Activated naive CD4-positive, alpha-beta T cell treated with anti-CD3 and anti-CD28 coated beads for 36 hours (primary cell): ENCODE results near the gene DDAH2. TPM values are rescaled to one million over a fixed set of nuclear protein-coding genes. Genes with fewer than 3 reads are reported as not detected.

ENCODE experiments used
- CTCF ChIA-PET: fragments of 350-600 bp; sonication (Branson Sonifier 250); formaldehyde crosslinking; loops from one replicate; lab custom pipeline; 2021; ENCODE audit warnings: antibody characterized with exemption; lab: Charles Lee
- DNase-seq: peaks from one replicate; pipeline ENCODE4 v3.0.0-alpha.2; 2020
- H3K27ac Mint-ChIP-seq: one replicate; pipeline ENCODE4 v1.8.0; 2021; ENCODE audit warnings: mild to moderate bottlenecking, mixed read lengths
- H3K27me3 Mint-ChIP-seq: one replicate; pipeline ENCODE4 v1.8.0; 2021; ENCODE audit warnings: low read depth, mixed read lengths
- H3K36me3 Mint-ChIP-seq: one replicate; pipeline ENCODE4 v1.8.0; 2021; ENCODE audit warnings: low read depth, mixed read lengths
- H3K4me1 Mint-ChIP-seq: one replicate; pipeline ENCODE4 v1.8.0; 2021; ENCODE audit warnings: low read depth, mixed read lengths
- H3K4me3 Mint-ChIP-seq: one replicate; pipeline ENCODE4 v1.8.0; 2021; ENCODE audit warnings: mild to moderate bottlenecking, moderate library complexity, mixed read lengths
- H3K9me3 Mint-ChIP-seq: one replicate; pipeline ENCODE4 v1.8.0; 2021; ENCODE audit warnings: mixed read lengths
- intact Hi-C: fragments of 100-400 bp; cut with micrococcal nuclease; formaldehyde crosslinking; loops from one replicate; pipeline ENCODE4 v1.15.1; 2023
- total RNA-seq, 2 experiments: library from RNA; stranded (reverse); gene quantifications; one replicate each; pipeline ENCODE4 v1.2.3, GENCODE V29; 2021

DDAH2 gene
- total RNA-seq, 2 experiments from 2014 or later: 8.5 to 11.3 TPM

DNA sequence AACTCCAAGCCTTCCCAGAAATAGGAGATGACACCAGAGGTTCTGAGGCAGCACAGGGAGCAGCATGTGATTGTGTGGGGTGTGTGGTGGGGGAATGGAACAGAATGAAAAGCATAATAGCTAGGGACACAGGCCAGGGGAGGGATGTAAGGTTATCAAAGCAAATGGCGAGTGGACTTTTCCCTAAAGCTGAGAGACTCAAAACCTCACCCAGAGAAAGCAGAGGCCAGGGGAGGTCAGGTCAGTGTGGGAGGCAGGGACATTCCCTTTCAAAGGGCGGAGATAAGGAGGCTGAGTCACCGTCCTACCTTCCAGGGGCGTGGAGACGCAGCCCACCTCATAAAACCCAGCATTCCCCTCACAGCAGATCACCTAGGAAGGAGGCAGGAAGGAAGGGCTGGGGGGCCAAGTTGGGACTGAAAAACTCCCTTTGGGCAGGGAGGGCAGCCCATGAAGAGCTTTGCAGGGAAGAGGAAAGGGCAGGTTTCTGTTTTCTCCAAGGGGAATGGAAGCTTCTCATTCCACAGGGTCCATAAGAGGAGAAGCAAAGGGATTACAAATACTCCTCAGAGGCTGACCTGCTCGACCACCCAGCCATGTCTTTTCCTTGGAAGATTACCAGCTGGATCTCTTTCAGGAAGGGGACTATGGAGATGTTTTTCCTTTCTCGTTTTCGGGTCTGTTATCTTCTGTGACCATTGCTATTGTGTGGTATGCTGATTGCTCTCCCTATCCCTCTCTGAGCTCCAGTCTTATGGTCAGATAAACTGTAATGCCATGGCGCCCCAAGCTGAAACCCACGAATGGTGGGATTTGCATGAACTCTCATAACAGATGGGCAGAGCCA lies 38.6 kb downstream of the DDAH2 start:
- H3K36me3 Mint-ChIP-seq: peaks cover 9% of the 10 kb centered on the region
- peaks cover 3% of the 10 kb centered on the region for H3K4me1 Mint-ChIP-seq
- H3K27ac Mint-ChIP-seq: peak overlapping the region; percentile 54

DNA sequence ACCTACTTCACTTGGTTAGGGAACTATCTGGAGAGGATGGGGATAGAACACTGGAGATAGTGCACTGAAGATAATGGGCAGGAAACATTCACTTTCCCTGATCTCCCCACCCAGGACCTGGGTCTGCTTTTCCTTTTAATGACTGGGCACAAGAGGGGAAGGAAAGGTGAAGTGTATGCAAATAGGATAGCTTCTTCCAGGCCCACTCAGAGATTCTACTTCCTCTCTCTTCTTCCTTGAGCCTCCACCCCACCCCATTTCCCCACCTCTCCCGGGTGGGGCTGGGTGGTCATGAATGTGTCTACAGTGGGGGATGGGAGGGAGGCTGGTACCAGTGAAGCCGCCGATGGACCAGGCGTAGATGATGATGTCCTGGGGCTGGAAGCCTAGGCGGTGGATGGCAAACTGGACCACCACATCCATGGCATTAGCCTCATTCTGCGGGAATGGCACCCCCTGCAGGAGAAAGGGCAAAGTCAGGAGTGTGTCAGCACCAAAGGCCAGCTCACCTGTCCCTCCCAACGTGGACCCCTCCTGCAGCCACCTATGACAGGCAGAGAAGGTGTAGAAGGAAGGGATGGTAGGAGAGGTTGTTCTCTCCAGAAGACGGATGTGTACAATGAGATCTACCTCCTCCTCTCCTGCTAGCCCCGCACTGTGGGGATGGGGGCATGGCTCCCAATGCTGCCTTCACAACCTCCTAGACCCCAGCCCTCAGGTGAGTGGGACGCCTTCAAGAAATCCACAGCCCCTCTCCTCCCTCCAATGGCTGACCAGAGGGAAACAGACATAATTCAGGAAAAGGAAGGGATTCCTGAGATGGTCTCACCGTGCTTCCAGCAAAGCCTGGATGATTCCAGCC lies 39.6 kb downstream of the DDAH2 start:
- Mint-ChIP-seq H3K27me3 (no peaks in the 10 kb centered on the region), H3K36me3 (peaks cover 9% of the 10 kb centered on the region)
- peak; percentile 33 for DNase-seq

More for the DNA sequence above, 38.6 kb downstream of the DDAH2 start:
- no peaks in the 10 kb centered on the region for H3K27me3 Mint-ChIP-seq
- CTCF ChIA-PET: interaction anchor here (0.5 to 1.9 kb wide), 4 partner anchors 10 to 217 kb away, joined by 3 to 7 read pairs (median 4); partner anchors contain the start of gene LY6G5C
- no peaks in the 10 kb centered on the region for H3K9me3 Mint-ChIP-seq
- H3K4me3 Mint-ChIP-seq: no peak overlapping the region
- no peak for DNase-seq
- intact Hi-C loops: no loop called here

DNA sequence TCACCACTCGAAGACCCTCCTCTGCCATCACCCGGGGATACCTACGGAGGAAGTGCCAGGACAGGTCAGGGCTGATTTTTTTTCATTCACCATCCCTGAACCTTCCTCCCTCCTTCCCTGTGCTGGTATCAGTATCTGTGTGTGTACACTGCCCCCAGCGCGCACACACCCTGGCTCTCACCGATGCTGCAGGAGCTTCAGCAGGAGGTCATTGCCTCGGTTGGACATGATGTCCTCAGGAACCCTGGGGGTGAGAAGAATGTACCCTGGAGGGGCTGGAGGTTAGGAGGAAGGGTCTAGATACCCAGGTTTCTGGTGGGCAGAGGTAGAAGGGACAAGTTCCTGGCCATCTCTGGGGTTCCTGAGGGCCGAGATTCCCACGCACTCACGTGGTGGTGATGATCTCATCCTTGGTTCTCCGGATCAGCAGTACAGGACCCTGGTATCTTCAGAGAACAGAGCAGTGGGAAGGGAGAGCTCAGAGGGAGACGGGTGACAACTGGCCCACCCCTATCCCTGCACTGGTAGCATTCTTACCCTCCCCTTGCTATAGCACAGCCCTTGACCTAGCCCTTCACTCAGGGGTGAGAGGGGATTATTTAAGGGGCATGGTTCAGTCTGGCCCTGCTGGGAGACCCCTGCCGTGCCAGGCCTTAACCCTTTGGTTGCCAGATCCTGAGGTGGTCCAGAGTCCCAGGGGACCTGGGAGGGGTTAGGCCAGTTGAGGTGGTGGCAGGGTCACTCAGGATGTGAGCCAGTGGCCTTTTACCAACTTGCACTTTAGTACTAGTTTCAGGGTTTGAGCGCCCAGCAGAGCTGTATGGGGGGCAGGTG lies 41.0 kb downstream of the DDAH2 start:
- intact Hi-C loops: no loop called here
- Mint-ChIP-seq H3K36me3 (peaks cover 9% of the 10 kb centered on the region), H3K9me3 (no peaks in the 10 kb centered on the region), H3K27me3 (no peaks in the 10 kb centered on the region), H3K27ac (peak overlapping the region; percentile 11), H3K4me1 (peaks cover 3% of the 10 kb centered on the region), H3K4me3 (no peak overlapping the region)
- CTCF ChIA-PET: no interaction called here
- DNase-seq: no peak

More for the DNA sequence above, 39.6 kb downstream of the DDAH2 start:
- no peak overlapping the region for H3K27ac Mint-ChIP-seq
- CTCF ChIA-PET: interaction anchor here (0.5 to 1.9 kb wide), 3 partner anchors 9 to 247 kb away, joined by 4 to 7 read pairs (median 5); partner anchors contain the start of gene LY6G5C
- peaks cover 3% of the 10 kb centered on the region for H3K4me1 Mint-ChIP-seq
- no peaks in the 10 kb centered on the region for H3K9me3 Mint-ChIP-seq
- no peak overlapping the region for H3K4me3 Mint-ChIP-seq
- intact Hi-C loops: no loop called here

DNA sequence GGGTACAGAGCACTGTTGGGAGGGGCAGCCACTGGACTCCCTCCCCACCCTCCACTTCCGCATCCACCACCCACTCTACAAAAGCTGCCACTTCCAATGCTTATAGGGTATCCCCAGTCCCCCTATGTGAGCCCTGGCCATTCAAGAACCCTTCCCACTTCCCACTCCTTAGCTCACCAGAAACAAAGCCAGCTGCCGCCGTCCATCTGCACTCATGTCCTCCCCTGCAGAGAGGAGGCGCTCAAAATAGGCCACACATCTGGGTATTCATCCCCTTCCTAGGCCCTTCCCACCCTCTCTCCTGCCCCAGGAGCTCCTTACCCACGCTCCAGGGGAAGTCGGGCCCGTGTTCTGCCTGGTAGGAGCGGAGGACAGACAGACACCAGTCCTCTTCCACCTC lies 41.8 kb downstream of the DDAH2 start:
- peaks cover 3% of the 10 kb centered on the region for H3K4me1 Mint-ChIP-seq
- CTCF ChIA-PET: interaction anchor here (1.0 kb wide), 1 partner anchor 41 kb away, joined by 3 read pairs; the partner anchor contains the start of gene DDAH2
- H3K27ac Mint-ChIP-seq: peak overlapping the region; percentile 11
- intact Hi-C loops: no loop called here
- peaks cover 7% of the 10 kb centered on the region for H3K36me3 Mint-ChIP-seq
- H3K27me3 Mint-ChIP-seq: no peaks in the 10 kb centered on the region
- H3K4me3 Mint-ChIP-seq: no peak overlapping the region
- no peak for DNase-seq
- no peaks in the 10 kb centered on the region for H3K9me3 Mint-ChIP-seq

DNA sequence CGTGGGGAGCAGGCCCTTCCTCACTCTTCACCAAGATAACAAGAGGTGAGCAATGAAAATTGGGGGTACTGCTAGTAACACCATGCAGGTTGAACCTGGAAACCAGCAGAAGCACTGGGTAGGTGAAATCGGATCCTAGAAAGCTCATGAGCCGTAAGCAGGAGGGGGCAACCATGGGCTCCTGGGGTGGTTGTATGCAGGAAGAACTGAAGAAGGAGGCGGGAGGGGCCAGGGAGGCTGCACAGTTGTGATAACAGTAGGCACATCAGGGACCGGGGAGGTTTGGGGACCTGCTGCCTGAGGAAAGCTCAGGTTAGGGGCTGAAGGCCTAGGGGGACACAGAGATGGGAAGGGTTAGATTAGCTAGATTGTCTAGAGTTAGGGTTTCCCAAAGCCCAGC lies 42.6 kb downstream of the DDAH2 start:
- CTCF ChIA-PET: interaction anchor here (0.6 to 1.0 kb wide), 2 partner anchors 42 to 49 kb away, joined by 3 read pairs; partner anchors contain the start of gene DDAH2
- Mint-ChIP-seq H3K36me3 (peaks cover 7% of the 10 kb centered on the region), H3K27me3 (no peaks in the 10 kb centered on the region), H3K4me3 (no peak overlapping the region), H3K27ac (no peak overlapping the region), H3K9me3 (no peaks in the 10 kb centered on the region), H3K4me1 (peaks cover 5% of the 10 kb centered on the region)
- intact Hi-C loops: no loop called here
- DNase-seq: no peak

DNA sequence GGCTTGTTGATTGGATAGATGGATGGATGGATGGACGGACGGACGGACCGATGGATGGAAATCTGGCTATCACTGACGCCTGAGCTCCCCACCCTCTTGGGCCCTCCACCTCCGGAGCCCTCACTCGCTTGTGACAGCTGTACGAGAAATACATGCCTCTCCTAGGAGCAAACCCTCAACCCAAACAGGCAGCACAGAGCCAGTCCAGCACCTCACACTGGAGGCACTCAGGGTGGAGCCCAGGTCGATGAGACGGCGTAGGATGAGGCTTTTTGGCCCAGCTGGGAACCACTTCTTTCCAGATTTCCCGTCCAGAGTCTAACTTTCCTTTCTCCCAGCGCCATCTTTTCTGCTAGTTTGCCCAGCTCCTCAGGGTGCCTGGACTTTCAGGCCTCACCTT lies 45.5 kb downstream of the DDAH2 start:
- H3K36me3 Mint-ChIP-seq: peaks cover 1% of the 10 kb centered on the region
- H3K27ac Mint-ChIP-seq: no peak overlapping the region
- no peaks in the 10 kb centered on the region for H3K9me3 Mint-ChIP-seq
- H3K27me3 Mint-ChIP-seq: no peaks in the 10 kb centered on the region
- intact Hi-C loops: no loop called here
- H3K4me3 Mint-ChIP-seq: no peak overlapping the region
- peaks cover 11% of the 10 kb centered on the region for H3K4me1 Mint-ChIP-seq
- CTCF ChIA-PET: interaction anchor here (1.0 kb wide), 1 partner anchor 87 kb away, joined by 6 read pairs; no protein-coding TSS in a partner anchor
- DNase-seq: no peak

DNA sequence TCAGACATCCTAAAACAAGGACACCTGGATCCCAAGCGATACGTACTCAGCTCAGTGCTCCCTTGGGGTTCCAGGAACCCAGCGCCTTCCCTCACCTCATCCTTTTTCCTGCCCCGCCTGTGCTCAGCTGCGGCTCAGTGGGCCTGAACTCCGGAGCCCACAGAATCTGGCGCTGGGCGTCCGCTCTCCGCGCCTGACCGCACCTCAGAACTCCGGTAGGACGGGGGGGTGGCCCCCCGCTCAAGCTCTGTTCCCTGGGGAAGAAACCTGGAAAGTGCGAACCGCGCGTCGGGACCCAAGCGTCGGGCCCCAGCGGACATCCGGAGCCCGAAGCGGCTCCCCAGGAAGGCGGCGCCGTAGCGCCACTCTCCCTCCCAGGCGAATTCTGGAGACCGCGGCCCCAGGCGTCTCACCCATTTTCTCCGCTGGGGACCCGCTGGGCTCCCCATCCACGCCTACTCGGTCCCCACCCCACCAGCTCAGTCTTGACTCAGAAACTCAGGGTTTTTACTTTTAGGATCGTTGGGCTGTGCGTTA lies 47.9 kb downstream of the DDAH2 start:
- no peaks in the 10 kb centered on the region for H3K36me3 Mint-ChIP-seq
- peak overlapping the region; percentile 74 for H3K4me3 Mint-ChIP-seq
- no peaks in the 10 kb centered on the region for H3K9me3 Mint-ChIP-seq
- no peaks in the 10 kb centered on the region for H3K27me3 Mint-ChIP-seq
- intact Hi-C loops: loop anchor here (2.0 kb wide), 5 partner anchors 88 to 272 kb away; partner anchors contain the start of gene NEU1
- CTCF ChIA-PET: interaction anchor here (0.6 to 1.9 kb wide), 12 partner anchors 8 to 271 kb away, joined by 3 to 12 read pairs (median 5); partner anchors contain the start of genes ABHD16A, HSPA1B and MSH5
- peak; percentile 62 for DNase-seq
- peaks cover 11% of the 10 kb centered on the region for H3K4me1 Mint-ChIP-seq
- no peak overlapping the region for H3K27ac Mint-ChIP-seq

DNA sequence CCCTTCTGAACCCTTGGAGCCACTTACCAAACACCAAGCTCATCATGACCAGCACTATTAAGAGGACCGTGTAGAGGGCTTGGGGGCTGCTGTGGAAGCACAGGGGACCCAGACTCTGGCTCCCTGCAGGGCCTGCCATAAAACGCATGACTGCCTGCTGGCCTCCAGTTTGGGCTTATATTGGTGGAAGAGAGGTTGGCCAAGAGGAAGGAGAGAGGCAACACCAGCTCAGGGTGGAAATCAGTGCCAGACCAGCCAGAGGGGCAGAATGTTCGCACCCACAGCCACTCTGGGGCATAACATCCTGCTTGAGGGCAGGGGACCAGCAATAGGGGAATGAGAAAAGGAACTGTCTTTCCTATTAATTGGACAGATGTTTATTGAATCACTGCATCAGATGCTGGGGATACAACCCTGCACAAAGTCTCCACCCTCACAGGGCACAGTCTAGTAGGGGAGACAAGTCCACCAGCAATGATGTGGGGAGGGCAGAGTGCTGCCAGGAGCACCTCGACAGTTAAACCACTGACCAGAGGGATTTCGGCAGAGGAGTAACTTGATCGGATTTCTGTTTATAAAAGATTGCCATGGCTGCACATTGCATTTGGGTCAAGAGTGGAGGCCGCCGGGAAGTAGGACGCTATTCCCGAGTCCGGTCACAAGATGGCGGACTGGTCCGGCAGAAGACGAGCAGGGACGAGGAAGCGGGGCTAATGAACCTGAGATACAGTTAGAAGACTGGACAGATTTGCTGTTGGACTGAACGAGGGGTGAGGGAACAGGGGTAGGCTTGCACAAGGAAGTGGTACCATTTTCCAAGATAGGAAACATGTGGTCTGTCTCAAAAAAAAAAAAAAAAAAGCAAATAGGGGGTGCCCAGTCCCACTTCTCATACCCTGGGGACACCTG lies 48.6 kb downstream of the DDAH2 start, which contains the start of gene LY6G5C:
TSS of gene LY6G5C (minus strand) at position 842 of the 909 bp plus-strand sequence. CDS start at position 148, 694 bp downstream.
- Mint-ChIP-seq H3K9me3 (no peaks in the 10 kb centered on the region), H3K27me3 (no peaks in the 10 kb centered on the region), H3K27ac (no peak within 1 kb of the TSS), H3K4me3 (peak within 1 kb of the TSS; percentile 74), H3K36me3 (no peaks in the 10 kb centered on the region), H3K4me1 (peaks cover 11% of the 10 kb centered on the region)
- DNase-seq: peak; percentile 85
- CTCF ChIA-PET: interaction anchor here (0.6 to 2.1 kb wide), 14 partner anchors 9 to 271 kb away, joined by 3 to 12 read pairs (median 5); partner anchors contain the start of genes ABHD16A, HSPA1B and MSH5
- intact Hi-C loops: loop anchor here (1.0 to 2.0 kb wide), 6 partner anchors 58 to 272 kb away; partner anchors contain the start of gene NEU1

DNA sequence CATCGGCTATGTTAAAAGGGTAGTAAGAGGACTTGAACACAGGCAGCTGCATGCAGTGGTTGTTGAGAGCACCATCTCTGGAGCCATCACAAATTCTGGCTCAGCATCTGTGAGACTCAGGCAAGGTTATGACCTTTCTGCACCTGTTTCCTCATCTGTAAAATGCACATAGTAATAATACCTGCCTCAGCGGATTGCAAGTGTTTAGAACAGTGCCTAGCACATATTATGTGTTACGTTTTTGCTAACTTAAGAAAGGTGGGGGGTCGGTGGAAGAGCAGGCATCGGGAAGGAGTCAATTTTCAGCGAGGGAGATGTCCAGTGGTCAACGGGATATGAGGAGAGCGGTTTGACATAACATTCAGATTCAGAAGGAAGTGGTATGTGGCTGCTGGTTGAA lies 51.1 kb downstream of the DDAH2 start:
- H3K4me1 Mint-ChIP-seq: peaks cover 11% of the 10 kb centered on the region
- H3K27me3 Mint-ChIP-seq: no peaks in the 10 kb centered on the region
- H3K9me3 Mint-ChIP-seq: no peaks in the 10 kb centered on the region
- DNase-seq: no peak
- peaks cover 5% of the 10 kb centered on the region for H3K36me3 Mint-ChIP-seq
- intact Hi-C loops: no loop called here
- CTCF ChIA-PET: interaction anchor here (0.8 to 2.1 kb wide), 3 partner anchors 13 to 186 kb away, joined by 3 to 6 read pairs (median 4); no protein-coding TSS in a partner anchor
- H3K4me3 Mint-ChIP-seq: no peak overlapping the region
- no peak overlapping the region for H3K27ac Mint-ChIP-seq
